Posterior cingulate gyrus (tissue), 11 donors: ENCODE measurements around the gene AVL9.
"Not testable (repeated sequence)": the region's sequence is repeated elsewhere in the genome, so short reads cannot be mapped to it uniquely, and the experiment has no call there.

Experiments used
- DNase-seq, 10 donors: peaks; one replicate each; pipeline versions ENCODE4 v3.0.0 to v3.0.0-alpha.2; 2020 to 2021; ENCODE audit warnings: mixed read lengths in 3 of 10
- intact Hi-C: fragments of 100-400 bp; cut with DNase I; formaldehyde crosslinking; loops from one replicate; pipeline ENCODE4 v1.15.1; 2023

Gene AVL9

GRCh38 chr7:32631590-32632497 lies 136.6 kb downstream of the AVL9 start:
- intact Hi-C loops, DNase-seq: not testable (repeated sequence)

GRCh38 chr7:32633446-32633845 lies 138.2 kb downstream of the AVL9 start:
- intact Hi-C loops, DNase-seq: not testable (repeated sequence)

GRCh38 chr7:32634798-32635393 lies 139.6 kb downstream of the AVL9 start:
- DNase-seq, intact Hi-C loops: not testable (repeated sequence)

- DNase-seq: peak in 1 of 10 donors; percentile 52
- intact Hi-C loops: not testable (repeated sequence)
Measured at GRCh38 chr7:32636725-32637462, 141.6 kb downstream of the AVL9 start.

- peak in 1 of 10 donors; percentile 12 for DNase-seq
- intact Hi-C loops: not testable (repeated sequence)
Measured at GRCh38 chr7:32637611-32638010, 142.3 kb downstream of the AVL9 start.
